Stimulated activated CD4-positive, alpha-beta T cell treated with anti-CD3 and anti-CD28 coated beads, TNF-alpha, amount 100 ng/mL, for 48 hours (primary cell): ENCODE measurements around the gene GRP.
A peak's percentile ranks its signal among the peaks of the same experiment; 100 is the strongest.

ENCODE experiments used
- DNase-seq, 3 donors: peaks; one replicate each; pipeline ENCODE4 v3.0.0-alpha.2; 2020; ENCODE audit warnings: low read depth in 3 of 3

The GRP gene

DNA sequence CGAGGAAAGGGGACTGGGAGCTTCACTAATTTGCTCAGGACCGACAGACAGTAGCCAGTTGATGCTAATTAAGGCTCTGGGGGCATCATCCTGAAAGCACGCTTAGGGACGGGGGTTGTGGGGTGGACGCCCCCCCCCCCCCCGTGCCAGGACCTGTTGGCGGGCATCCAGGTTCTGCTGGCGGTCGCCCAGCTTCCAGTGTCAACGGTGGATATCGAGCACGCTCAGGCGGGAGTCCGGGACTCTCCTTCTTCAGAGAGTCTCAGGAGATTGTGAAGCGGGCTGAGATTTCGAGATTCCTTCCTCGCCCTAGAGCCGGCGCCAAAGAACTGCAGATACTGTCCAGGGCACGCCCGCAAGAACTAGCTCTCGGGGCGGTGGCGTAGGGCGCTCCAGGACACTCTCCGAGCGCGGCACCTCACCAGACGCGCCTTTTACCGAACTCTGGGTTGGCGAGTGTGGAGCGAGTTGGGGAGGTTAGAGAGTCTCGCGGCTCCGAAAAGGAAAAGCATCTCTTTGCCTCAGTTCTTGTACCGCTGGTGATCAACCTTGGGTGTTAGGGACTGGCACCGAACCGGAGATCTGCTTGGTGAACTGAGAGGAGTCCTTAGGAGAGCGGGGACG, 47.7 kb downstream of the GRP start:
- DNase-seq = no peak

DNA sequence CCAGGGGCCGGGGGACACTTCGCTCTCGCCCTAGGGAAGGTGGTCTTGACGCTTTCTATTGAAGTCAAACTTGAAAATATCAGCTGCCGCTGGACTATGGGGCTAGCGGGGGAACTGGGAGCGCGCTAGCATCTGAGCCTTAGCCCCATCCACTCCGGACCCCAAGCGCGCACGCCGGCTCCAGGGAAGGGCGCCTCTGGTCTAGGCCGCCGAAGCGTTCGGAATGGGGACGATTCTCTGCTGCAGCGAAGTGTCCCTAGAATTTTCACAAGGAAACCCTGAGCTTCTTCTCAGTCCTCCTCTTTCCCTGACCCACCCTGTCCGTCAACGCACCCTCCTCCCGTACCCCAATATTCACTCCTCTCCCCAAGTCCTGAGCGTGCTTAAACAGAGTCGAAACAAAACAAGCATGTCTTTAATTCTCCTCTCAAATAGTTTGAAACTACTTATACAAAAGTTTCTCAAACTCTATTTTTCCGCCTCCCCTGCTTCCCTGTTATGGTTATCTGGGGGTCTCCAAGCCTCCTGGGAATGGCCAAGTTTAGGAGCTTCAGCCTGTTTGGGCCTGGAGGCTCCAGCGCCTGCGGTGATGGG, 48.3 kb downstream of the GRP start:
- no peak for DNase-seq

DNA sequence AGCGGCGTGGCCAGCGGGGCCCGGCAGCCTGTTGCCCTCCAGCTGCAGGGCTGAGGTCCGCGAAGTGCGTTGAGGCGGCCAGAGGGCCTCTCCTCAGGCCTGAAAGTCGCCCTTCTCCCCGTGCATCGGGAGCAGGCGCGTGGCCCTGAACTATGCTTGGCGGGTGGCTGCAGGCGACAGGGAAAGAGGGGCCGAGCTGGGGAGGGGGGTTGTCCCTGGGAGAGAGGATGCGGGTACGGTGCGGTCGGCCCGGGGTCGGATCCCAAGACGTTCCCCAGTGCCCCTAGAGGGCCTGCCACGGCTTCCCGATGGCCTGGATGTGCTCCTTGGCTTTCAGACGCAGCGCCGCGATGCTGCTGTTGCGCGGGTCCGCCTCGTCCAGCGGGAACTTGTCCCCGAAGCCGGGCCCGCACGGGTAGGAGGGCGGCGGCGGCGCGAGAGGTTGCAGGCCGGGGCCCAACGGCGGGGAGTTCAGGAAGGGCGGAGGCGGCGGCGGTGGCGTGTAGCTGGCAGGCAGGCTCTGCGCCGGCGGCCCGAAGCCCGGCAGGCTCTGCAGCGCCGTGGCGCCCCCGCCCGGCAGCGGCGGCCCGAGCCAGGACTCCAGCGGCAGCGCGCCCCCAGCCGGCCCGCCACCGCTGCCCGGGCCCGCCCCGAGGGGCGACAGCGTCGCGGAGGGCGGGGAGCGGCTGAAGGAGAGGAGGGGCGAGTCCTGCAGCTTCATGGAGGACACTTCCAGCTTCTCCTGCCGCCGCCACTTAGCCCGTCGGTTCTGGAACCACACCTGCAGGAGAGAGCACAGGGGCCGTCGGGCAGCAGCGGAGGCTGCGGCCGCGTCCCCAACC, 49.0 kb downstream of the GRP start:
- peak; percentile 26 to 54 (median 34) for DNase-seq

- DNase-seq = no peak
Observed at GRCh38 chr18:59269563-59270119, 49.7 kb downstream of the GRP start.

DNA sequence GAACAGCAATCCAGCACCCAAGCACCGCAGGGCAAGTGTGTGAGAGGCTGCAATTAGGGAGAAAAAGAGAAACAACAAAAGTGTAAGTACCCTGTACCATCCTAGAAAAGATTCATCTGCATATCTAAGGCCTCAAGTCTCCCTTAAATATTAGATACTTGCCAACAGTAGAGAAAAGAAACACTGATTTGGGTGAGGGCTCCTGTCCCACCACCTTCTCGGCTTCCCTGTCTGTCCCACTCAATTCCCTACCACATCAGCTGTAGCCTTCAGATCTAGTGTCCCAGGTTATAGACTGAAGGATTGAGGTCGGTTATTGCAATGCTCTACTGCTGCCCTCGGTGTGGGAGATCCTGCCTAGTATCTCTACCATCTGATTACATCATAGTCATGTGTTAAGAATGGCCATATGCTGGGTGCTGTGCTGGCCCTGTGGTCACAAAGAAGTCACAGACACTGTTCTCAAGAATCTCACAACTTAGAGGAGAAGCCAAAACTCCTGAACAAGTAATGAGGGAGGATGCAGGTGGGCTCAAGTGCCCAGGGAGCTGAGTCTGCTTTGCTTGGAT, 50.8 kb downstream of the GRP start:
- no peak for DNase-seq

- no peak for DNase-seq
Observed at GRCh38 chr18:59271606-59272220, 51.8 kb downstream of the GRP start.

- no peak for DNase-seq
Observed at GRCh38 chr18:59272221-59272888, 52.4 kb downstream of the GRP start.

DNA sequence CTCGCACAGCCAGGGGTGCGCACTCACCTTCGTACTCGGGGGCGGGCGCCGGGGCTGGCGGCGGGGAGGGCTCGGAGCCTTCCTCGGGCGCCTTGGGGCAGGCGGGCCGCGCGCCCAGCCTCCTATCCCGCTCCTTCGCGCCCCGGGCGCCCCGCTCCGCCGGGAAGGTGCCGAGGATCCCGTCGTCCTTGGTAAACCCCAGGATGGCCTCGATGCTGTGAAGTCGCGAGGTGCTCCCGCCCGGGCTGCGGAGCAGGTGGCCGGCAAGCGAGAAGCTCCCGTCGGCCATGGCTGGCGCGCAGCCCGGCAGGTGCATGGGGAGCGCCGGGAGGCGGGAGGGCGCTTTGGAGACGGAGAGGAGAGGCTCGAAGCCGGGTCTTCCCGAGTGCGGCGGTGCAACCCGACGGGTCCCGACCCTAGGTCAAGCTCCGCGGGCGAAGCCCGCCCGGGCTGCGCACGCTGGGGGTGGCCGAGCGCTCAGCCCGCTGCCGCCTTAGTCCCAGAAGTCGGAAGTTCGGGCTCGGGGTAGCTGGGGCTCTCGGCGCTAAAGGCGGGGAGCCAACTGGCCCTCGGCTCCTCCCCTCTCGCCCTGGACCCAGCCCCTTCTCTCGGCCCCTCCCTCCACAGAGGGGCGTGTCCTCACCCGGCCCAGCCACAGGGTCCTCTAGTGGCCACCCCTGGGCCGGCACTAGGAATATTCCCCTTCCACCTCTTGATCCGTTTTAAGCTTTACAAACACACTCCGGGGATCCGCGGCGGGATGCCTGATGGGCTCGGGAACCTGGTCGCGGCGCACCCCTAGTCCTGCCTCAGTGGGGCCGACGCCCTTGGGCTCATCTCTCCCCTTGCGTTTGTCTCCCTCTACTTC, 53.2 kb downstream of the GRP start, which contains the start of gene RAX:
Gene RAX, minus strand, starts transcription at position 564 of the 868 bp plus-strand sequence. Its CDS starts 248 bp downstream, at position 316.
- no peak for DNase-seq

DNA sequence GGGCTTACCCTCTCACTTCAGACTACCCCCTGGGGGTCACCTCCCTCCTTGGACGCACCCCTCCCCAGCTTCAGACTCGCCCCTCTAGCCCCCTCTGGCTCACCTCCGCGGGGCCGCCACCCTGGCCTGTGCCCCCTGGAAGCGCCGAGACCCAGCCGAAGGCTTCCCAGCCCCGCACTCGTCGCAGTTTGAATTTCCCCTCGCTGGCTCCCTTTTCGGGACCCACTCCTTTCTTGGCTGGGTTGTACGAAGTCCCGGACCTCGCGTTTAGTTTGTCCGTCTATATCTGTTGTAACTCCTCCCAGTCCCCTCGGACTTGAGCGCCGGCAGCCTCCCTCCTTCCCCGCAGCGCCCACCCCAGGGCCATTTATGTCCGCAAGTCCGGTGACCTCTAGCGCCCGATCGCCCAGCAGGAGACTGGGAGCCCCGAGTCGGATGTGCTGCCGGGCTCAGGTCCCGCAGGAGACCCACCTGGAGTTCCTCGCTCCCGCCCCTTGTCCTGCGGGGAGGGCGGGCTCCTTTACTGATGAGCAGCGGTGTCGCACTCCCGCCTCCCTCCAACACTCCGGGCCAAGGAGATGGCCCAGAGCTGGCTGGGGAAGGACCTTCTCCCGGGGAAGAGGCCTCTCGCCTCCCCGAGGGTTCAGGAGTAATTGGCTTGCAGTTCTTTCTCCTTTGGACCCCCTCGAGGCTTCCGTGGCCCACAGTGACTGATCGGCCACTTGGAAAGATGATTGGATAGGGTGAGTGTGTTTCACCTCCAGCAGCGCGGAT, 54.0 kb downstream of the GRP start:
- DNase-seq = no peak

GRCh38 chr18:59274533-59274928, 54.6 kb downstream of the GRP start:
- no peak for DNase-seq

DNA sequence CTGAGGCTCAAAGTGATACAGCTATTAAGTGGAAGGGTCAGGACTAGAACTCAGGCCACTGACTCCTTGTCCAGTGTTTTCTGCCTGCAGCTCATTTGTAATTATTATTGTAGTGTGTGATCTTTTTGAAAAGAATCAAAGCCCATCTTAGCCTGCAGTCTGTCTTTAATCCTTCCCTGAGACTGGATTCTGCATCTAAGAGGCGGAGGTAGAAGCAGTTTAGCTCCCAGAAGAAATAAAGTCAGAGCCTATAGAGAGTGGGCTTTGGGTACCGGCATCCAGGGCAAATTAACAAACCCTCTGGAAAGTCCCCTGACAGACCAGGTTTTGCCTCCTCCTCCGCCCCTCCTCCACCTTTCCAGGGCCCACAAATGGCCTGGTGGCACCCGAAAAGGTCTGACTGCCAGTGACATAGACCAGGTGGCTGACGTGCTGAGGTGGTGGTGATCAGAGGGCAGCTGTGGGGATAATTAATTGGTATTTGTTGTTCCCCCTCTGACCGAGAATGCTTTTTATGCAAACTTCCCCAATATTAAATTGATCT, 55.5 kb downstream of the GRP start:
- no peak for DNase-seq

DNA sequence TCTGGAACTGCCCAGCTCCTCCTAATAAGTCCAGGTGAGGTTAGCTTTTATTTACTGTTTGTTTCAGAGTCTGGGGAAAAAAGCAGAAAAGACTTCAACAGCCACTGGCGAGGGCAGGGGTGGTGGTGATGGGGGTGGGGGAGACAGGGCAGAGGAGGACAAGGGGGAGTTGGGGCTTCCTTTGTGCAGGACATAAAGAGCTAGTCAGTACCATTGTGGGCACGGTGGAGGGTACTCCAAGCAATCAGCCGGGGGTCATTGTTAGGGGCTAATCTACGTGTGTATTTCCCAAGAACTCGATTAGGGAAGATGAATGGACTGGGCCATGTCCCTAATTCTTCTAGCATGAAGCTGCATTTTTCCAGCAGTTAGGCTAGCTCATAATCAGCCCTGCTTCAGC, 56.1 kb downstream of the GRP start:
- DNase-seq = no peak

GRCh38 chr18:59278793-59279192, 58.8 kb downstream of the GRP start:
- no peak for DNase-seq

- DNase-seq = no peak
Observed at GRCh38 chr18:59279193-59279592, 59.2 kb downstream of the GRP start.

- no peak for DNase-seq
Observed at GRCh38 chr18:59279722-59280121, 59.8 kb downstream of the GRP start.
